ENCODE data around the gene MCEMP1. TPM values are rescaled to one million over a fixed set of nuclear protein-coding genes. Genes with fewer than 3 reads are reported as not detected.
A peak's percentile ranks its signal among the peaks of the same experiment; 100 is the strongest.

The MCEMP1 gene
- total RNA-seq (2014; rRNA removed; shearing (Covaris generic)), result not detected in 2 replicates

DNA sequence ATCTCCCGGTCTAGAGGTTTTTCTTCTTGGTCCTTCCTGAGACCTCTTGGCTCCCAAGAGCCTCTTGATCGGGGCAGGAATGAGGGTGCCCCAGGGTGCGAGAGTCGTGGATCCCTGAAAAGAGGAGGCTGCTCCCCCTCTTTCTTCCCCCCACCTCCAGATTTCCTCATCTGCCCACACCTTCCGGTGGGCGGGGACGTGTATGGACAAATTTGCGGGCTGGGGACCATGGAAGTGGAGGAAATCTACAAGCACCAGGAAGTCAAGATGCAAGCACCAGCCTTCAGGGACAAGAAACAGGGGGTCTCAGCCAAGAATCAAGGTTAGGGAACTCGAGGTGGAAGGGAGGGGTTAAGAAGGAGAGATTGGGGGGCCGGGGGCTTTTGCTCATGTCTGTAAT lies at the start of gene MCEMP1:
MCEMP1 (plus strand) TSS at position 237 of the 400 bp plus-strand sequence; CDS start at position 268, 31 bp downstream.
- DNase-seq, result no peak
- no peaks in the 10 kb centered on the region for H3K9me3 ChIP-seq (replicated peaks)
- no peak within 1 kb of the TSS for H3K27ac ChIP-seq
- H3K4me3 ChIP-seq, result no peak within 1 kb of the TSS
- H3K27me3 ChIP-seq, result peaks cover 2% of the 10 kb centered on the region; the same call in 1 of the 2 replicates
- H3K4me1 ChIP-seq, result no peaks in the 10 kb centered on the region
- no peaks in the 10 kb centered on the region for H3K36me3 ChIP-seq

- H3K4me1 ChIP-seq, result no peaks in the 10 kb centered on the region
- H3K27ac ChIP-seq, result no peak overlapping the region
- H3K4me3 ChIP-seq, result no peak overlapping the region
- H3K9me3 ChIP-seq (replicated peaks), result no peaks in the 10 kb centered on the region
- no peak for DNase-seq
- peaks cover 8% of the 10 kb centered on the region; the same call in 1 of the 2 replicates for H3K36me3 ChIP-seq
- H3K27me3 ChIP-seq, result no peaks in the 10 kb centered on the region
Measured at GRCh38 chr19:7627166-7627565, 49.7 kb upstream of the MCEMP1 start.

GRCh38 chr19:7628589-7629311 lies 48.1 kb upstream of the MCEMP1 start:
- no peaks in the 10 kb centered on the region for H3K27me3 ChIP-seq
- peak overlapping the region; percentile 90 for H3K4me3 ChIP-seq
- peak overlapping the region; percentile 61 for H3K27ac ChIP-seq
- peak in 1 of 2 experiments; percentile 14 for DNase-seq
- no peaks in the 10 kb centered on the region for H3K4me1 ChIP-seq
- H3K36me3 ChIP-seq, result 0 out of 2 replicates have a peak, but pooled peaks cover 5% of the 10 kb centered on the region
- H3K9me3 ChIP-seq (replicated peaks), result no peaks in the 10 kb centered on the region

GRCh38 chr19:7629347-7630054 lies 47.4 kb upstream of the MCEMP1 start, which contains the start of the genes PET100 and XAB2:
Gene PET100 (plus strand): TSS chr19:7629793. CDS start chr19:7629834, 41 bp downstream.
Gene XAB2 (minus strand): TSS chr19:7629545. CDS start chr19:7629527, 18 bp downstream.
- H3K9me3 ChIP-seq (replicated peaks), result no peaks in the 10 kb centered on the region

DNA sequence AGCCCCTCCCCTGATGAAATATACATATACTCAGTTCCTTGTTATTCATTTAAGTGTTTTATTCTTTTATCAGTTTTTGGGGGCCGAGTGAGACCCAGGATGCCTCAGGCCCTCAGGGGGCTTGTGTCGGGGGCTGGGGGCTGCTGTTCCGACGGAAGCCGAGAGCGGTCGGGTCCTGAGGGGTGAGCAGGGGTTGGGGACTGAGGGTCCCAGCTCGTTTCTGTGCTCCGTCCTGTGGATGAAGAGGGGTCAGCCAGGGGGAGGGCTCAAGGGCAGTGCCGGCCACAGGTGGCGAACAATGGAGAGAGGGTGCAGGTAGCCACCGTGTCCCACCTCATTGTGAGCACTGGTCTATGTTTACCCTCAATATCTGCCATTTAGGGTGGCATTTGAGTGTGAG lies 45.3 kb upstream of the MCEMP1 start:
- H3K4me1 ChIP-seq, result no peaks in the 10 kb centered on the region
- no peaks in the 10 kb centered on the region for H3K27me3 ChIP-seq
- no peaks in the 10 kb centered on the region for H3K9me3 ChIP-seq (replicated peaks)
- no peak overlapping the region for H3K4me3 ChIP-seq
- 0 out of 2 replicates have a peak, but pooled peaks cover 4% of the 10 kb centered on the region for H3K36me3 ChIP-seq
- no peak for DNase-seq
- H3K27ac ChIP-seq, result no peak overlapping the region

More at GRCh38 chr19:7629347-7630054, 47.4 kb upstream of the MCEMP1 start, which contains the start of the genes PET100 and XAB2:
- peak; percentile 96 to 98 for DNase-seq
- Histone ChIP-seq H3K4me1 (no peaks in the 10 kb centered on the region), H3K27me3 (no peaks in the 10 kb centered on the region), H3K36me3 (0 out of 2 replicates have a peak, but pooled peaks cover 5% of the 10 kb centered on the region), H3K4me3 (peak within 1 kb of the TSS; percentile 90), H3K27ac (peak within 1 kb of the TSS; percentile 61)

DNA sequence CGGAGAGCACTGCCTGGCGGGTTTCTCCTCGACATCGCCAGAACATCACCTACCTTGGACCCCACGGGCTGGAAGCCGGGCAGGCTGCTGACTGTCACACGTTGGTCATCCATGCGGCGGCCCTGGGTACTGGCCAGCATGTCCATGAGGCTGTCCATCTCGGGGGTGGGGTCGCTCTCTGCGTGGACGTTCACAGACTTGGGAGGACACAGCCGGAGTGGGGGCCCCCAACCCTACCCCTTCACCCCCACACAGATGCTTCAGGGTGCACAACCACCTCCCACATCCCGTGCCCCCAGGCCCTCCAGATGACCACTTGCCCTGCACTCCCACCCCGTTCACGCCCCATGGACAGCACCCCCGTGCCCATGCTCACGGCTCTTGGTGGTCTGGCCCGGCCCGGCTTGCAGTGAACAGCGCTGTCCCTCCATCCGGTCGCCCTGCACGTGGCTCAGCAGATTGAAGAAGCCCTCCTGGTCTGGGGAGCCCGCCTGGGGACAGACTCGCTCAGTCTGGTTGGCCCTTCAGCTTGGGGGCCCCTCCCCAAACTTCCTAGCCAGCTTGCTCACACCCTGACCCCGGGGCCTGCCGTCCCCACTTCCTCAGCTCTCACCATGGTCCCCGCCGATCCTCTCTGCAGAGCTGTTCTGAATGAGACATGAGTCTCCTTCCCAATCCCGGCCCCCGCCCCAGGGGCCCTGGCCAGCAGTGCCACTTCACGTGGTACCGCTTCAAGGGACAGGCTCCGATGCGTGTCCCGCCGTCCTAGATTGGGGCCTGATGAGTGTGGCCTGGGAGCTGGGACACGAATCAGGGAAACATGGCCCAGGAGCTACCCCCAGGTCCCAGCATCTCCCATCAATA lies 44.3 kb upstream of the MCEMP1 start:
- no peak overlapping the region for H3K4me3 ChIP-seq
- no peak overlapping the region for H3K27ac ChIP-seq
- no peaks in the 10 kb centered on the region for H3K36me3 ChIP-seq
- H3K27me3 ChIP-seq, result no peaks in the 10 kb centered on the region
- no peaks in the 10 kb centered on the region for H3K4me1 ChIP-seq
- no peaks in the 10 kb centered on the region for H3K9me3 ChIP-seq (replicated peaks)
- no peak for DNase-seq

GRCh38 chr19:7633698-7634097 lies 43.2 kb upstream of the MCEMP1 start, which contains the start of gene PCP2:
Gene PCP2 (minus strand): TSS chr19:7633719. CDS start chr19:7633457, 262 bp downstream.
- no peak for DNase-seq
- Histone ChIP-seq H3K27ac (no peak within 1 kb of the TSS), H3K9me3 (replicated peaks) (no peaks in the 10 kb centered on the region), H3K27me3 (no peaks in the 10 kb centered on the region), H3K4me3 (no peak within 1 kb of the TSS), H3K36me3 (no peaks in the 10 kb centered on the region), H3K4me1 (no peaks in the 10 kb centered on the region)

GRCh38 chr19:7635670-7636069 lies 41.2 kb upstream of the MCEMP1 start:
- H3K4me3 ChIP-seq, result no peak overlapping the region
- H3K9me3 ChIP-seq (replicated peaks), result no peaks in the 10 kb centered on the region
- no peaks in the 10 kb centered on the region for H3K36me3 ChIP-seq
- no peaks in the 10 kb centered on the region for H3K4me1 ChIP-seq
- DNase-seq, result no peak
- H3K27me3 ChIP-seq, result no peaks in the 10 kb centered on the region
- no peak overlapping the region for H3K27ac ChIP-seq

- no peak overlapping the region for H3K4me3 ChIP-seq
- no peaks in the 10 kb centered on the region for H3K4me1 ChIP-seq
- H3K27ac ChIP-seq, result no peak overlapping the region
- H3K27me3 ChIP-seq, result no peaks in the 10 kb centered on the region
- no peak for DNase-seq
- H3K36me3 ChIP-seq, result no peaks in the 10 kb centered on the region
- no peaks in the 10 kb centered on the region for H3K9me3 ChIP-seq (replicated peaks)
Measured at GRCh38 chr19:7636317-7636690, 40.6 kb upstream of the MCEMP1 start.

- H3K4me1 ChIP-seq, result no peaks in the 10 kb centered on the region
- no peaks in the 10 kb centered on the region for H3K27me3 ChIP-seq
- DNase-seq, result no peak
- no peak within 1 kb of the TSS for H3K4me3 ChIP-seq
- H3K36me3 ChIP-seq, result no peaks in the 10 kb centered on the region
- H3K9me3 ChIP-seq (replicated peaks), result no peaks in the 10 kb centered on the region
- no peak within 1 kb of the TSS for H3K27ac ChIP-seq
Measured at GRCh38 chr19:7636691-7637373, 40.1 kb upstream of the MCEMP1 start, which contains the start of gene STXBP2. Gene STXBP2 (plus strand): TSS chr19:7637110. CDS start chr19:7637150, 40 bp downstream.

- H3K27me3 ChIP-seq, result no peaks in the 10 kb centered on the region
- H3K9me3 ChIP-seq (replicated peaks), result no peaks in the 10 kb centered on the region
- H3K27ac ChIP-seq, result no peak overlapping the region
- no peak for DNase-seq
- H3K36me3 ChIP-seq, result no peaks in the 10 kb centered on the region
- no peak overlapping the region for H3K4me3 ChIP-seq
- no peaks in the 10 kb centered on the region for H3K4me1 ChIP-seq
Measured at GRCh38 chr19:7637374-7638256, 39.3 kb upstream of the MCEMP1 start.

GRCh38 chr19:7638802-7639465 lies 38.0 kb upstream of the MCEMP1 start:
- no peak overlapping the region for H3K4me3 ChIP-seq
- no peaks in the 10 kb centered on the region for H3K9me3 ChIP-seq (replicated peaks)
- no peaks in the 10 kb centered on the region for H3K4me1 ChIP-seq
- H3K36me3 ChIP-seq, result no peaks in the 10 kb centered on the region
- H3K27me3 ChIP-seq, result no peaks in the 10 kb centered on the region
- no peak for DNase-seq
- H3K27ac ChIP-seq, result no peak overlapping the region

Measured in SJCRH30 (cell line).